H9 (cell line): ENCODE results near the gene LRFN2. TPM values are rescaled to one million over a fixed set of nuclear protein-coding genes. Genes with fewer than 3 reads are reported as not detected.
A peak's percentile ranks its signal among the peaks of the same experiment; 100 is the strongest.

Experiments used
- DNase-seq: peaks from one replicate; pipeline ENCODE4 v3.0.0-alpha.2; 2017
- H2AFZ ChIP-seq: one replicate; pipeline ENCODE4 v1.6.1; 2013; ENCODE audit warnings: mild to moderate bottlenecking, low read length, control low read depth, moderate library complexity
- H2AK5ac ChIP-seq: 2 replicates; pipeline ENCODE4 v1.6.1; 2013; ENCODE audit warnings: low read length, control low read depth, mixed read lengths; ENCODE audit not compliant: insufficient read length
- H2BK120ac ChIP-seq: one replicate; pipeline ENCODE4 v1.6.1; 2013; ENCODE audit warnings: low read depth, mild to moderate bottlenecking, low read length, control low read depth, inconsistent platforms; ENCODE audit not compliant: poor library complexity, severe bottlenecking
- H2BK12ac ChIP-seq: 2 replicates; pipeline ENCODE4 v1.6.1; 2013; ENCODE audit warnings: low read length, control low read depth, mixed read lengths, low read depth; ENCODE audit not compliant: insufficient read length
- H2BK15ac ChIP-seq: 2 replicates; pipeline ENCODE4 v1.6.1; 2013; ENCODE audit warnings: low read depth, low read length, control low read depth
- H2BK20ac ChIP-seq: one replicate; pipeline ENCODE4 v1.6.1; 2013; ENCODE audit warnings: low read depth, mild to moderate bottlenecking, low read length, control low read depth, inconsistent platforms; ENCODE audit not compliant: poor library complexity, severe bottlenecking
- H2BK5ac ChIP-seq: 2 replicates; pipeline ENCODE4 v1.6.1; 2013; ENCODE audit warnings: low read length, control low read depth, mixed read lengths; ENCODE audit not compliant: insufficient read length
- H3K14ac ChIP-seq: 2 replicates; pipeline ENCODE4 v1.6.1; 2013; ENCODE audit warnings: low read length, control low read depth; ENCODE audit not compliant: insufficient read depth
- H3K18ac ChIP-seq: 2 replicates; pipeline ENCODE4 v1.6.1; 2013; ENCODE audit warnings: low read depth, mild to moderate bottlenecking, mixed read lengths, low read length, control low read depth; ENCODE audit not compliant: insufficient read length
- H3K23ac ChIP-seq: 2 replicates; pipeline ENCODE4 v1.6.1; 2013; ENCODE audit warnings: low read length, control low read depth, mixed read lengths, low read depth; ENCODE audit not compliant: insufficient read length
- H3K23me2 ChIP-seq: 2 replicates; pipeline ENCODE4 v1.6.1; 2013; ENCODE audit warnings: low read depth, mild to moderate bottlenecking, mixed read lengths, low read length, control low read depth; ENCODE audit not compliant: insufficient read length, poor library complexity, severe bottlenecking
- H3K27ac ChIP-seq: 2 replicates; pipeline ENCODE4 v1.5.1; 2013; ENCODE audit warnings: low read length, control low read depth, mixed read lengths, low read depth; ENCODE audit not compliant: insufficient read length
- H3K27me3 ChIP-seq: 2 replicates; pipeline ENCODE4 v1.6.1; 2013; ENCODE audit warnings: low read length, control low read depth, inconsistent platforms; ENCODE audit not compliant: insufficient read depth
- H3K4ac ChIP-seq: 2 replicates; pipeline ENCODE4 v1.6.1; 2013; ENCODE audit warnings: low read depth, mild to moderate bottlenecking, control low read depth, inconsistent platforms, low read length, moderate library complexity
- H3K4me1 ChIP-seq: 2 replicates; pipeline ENCODE4 v1.6.1; 2013; ENCODE audit warnings: low read length, control low read depth, inconsistent platforms; ENCODE audit not compliant: insufficient read depth
- H3K4me2 ChIP-seq: 2 replicates; pipeline ENCODE4 v1.6.1; 2013; ENCODE audit warnings: low read length, control low read depth, mixed read lengths; ENCODE audit not compliant: insufficient read length, insufficient read depth
- H3K56ac ChIP-seq: 2 replicates; pipeline ENCODE4 v1.6.1; 2013; ENCODE audit warnings: low read depth, mild to moderate bottlenecking, mixed read lengths, low read length, control low read depth; ENCODE audit not compliant: insufficient read length
- H3K79me1 ChIP-seq: 2 replicates; pipeline ENCODE4 v1.6.1; 2013; ENCODE audit warnings: low read depth, mild to moderate bottlenecking, moderate library complexity, low read length, control low read depth, inconsistent platforms; ENCODE audit not compliant: insufficient read depth, poor library complexity, severe bottlenecking
- H3K79me2 ChIP-seq: 2 replicates; pipeline ENCODE4 v1.6.1; 2013; ENCODE audit warnings: low read length, control low read depth, inconsistent platforms; ENCODE audit not compliant: insufficient read depth
- H3K9ac ChIP-seq: 2 replicates; pipeline ENCODE4 v1.6.1; 2013; ENCODE audit warnings: low read length, control low read depth, mixed read lengths; ENCODE audit not compliant: insufficient read length; ENCODE audit errors: extremely low read depth
- H3K9me3 ChIP-seq: one replicate; pipeline ENCODE4 v1.6.1; 2013; ENCODE audit warnings: low read depth, low read length, inconsistent platforms; ENCODE audit not compliant: control insufficient read depth
- H3T11ph ChIP-seq: one replicate; pipeline ENCODE4 v1.6.1; 2013; ENCODE audit warnings: mild to moderate bottlenecking, low read length, control low read depth, inconsistent platforms
- H4K20me1 ChIP-seq: one replicate; pipeline ENCODE4 v1.6.1; 2013; ENCODE audit not compliant: control insufficient read depth, insufficient read length, insufficient read depth
- H4K5ac ChIP-seq: 2 replicates; pipeline ENCODE4 v1.6.1; 2013; ENCODE audit warnings: low read depth, mild to moderate bottlenecking, mixed read lengths, low read length, control low read depth; ENCODE audit not compliant: insufficient read length
- H4K8ac ChIP-seq: replicated peaks from 2 replicates; pipeline ENCODE4 v1.6.1; 2013; ENCODE audit warnings: low read length, control low read depth, mixed read lengths, low read depth; ENCODE audit not compliant: insufficient read length
- H4K91ac ChIP-seq: 2 replicates; pipeline ENCODE4 v1.6.1; 2013; ENCODE audit warnings: low read depth, mild to moderate bottlenecking, moderate library complexity, mixed read lengths, low read length, control low read depth; ENCODE audit not compliant: insufficient read length
- H3K27ac Mint-ChIP-seq, 3 experiments: 2 replicates in 2 of 3; 3 replicates in 1 of 3; pipeline ENCODE4 v1.8.0; 2020 to 2021; ENCODE audit warnings: mixed read lengths in 3 of 3, mild to moderate bottlenecking in 1 of 3, moderate library complexity in 1 of 3
- H3K27me3 Mint-ChIP-seq: 2 replicates; pipeline ENCODE4 v1.8.0; 2021; ENCODE audit warnings: low read depth, mild to moderate bottlenecking, moderate library complexity, mixed read lengths
- H3K36me3 Mint-ChIP-seq, 3 experiments: 2 replicates in 2 of 3; 3 replicates in 1 of 3; pipeline ENCODE4 v1.8.0; 2020 to 2021; ENCODE audit warnings: low read depth in 3 of 3, mixed read lengths in 3 of 3; ENCODE audit not compliant: insufficient read depth in 1 of 3
- H3K4me1 Mint-ChIP-seq, 2 experiments: 2 replicates each; pipeline ENCODE4 v1.8.0; 2020; ENCODE audit warnings: mixed read lengths in 2 of 2
- H3K4me3 Mint-ChIP-seq, 2 experiments: 2 replicates in 1 of 2; 3 replicates in 1 of 2; pipeline ENCODE4 v1.8.0; 2020 to 2021; ENCODE audit warnings: mild to moderate bottlenecking in 2 of 2, mixed read lengths in 2 of 2, moderate library complexity in 1 of 2
- H3K9me3 Mint-ChIP-seq, 2 experiments: 2 replicates in 1 of 2; 3 replicates in 1 of 2; pipeline ENCODE4 v1.8.0; 2020; ENCODE audit warnings: mild to moderate bottlenecking in 2 of 2, mixed read lengths in 2 of 2, moderate library complexity in 1 of 2
- WGBS: extraction: QIAGEN DNeasy Blood & Tissue Kit; methylation state at CpG from one replicate; pipeline ENCODE4 v1.1.7; 2013; ENCODE audit warnings: missing lambda C conversion rate, low lambda C conversion rate, mixed read lengths; ENCODE audit not compliant: insufficient read length; ENCODE audit errors: extremely low coverage; 5-methylcytosine and 5-hydroxymethylcytosine counted together
- total RNA-seq: library from RNA; stranded (reverse); gene quantifications from 2 replicates; pipeline ENCODE4 v1.2.1, GENCODE V29; 2021
- TF ChIP-seq, protein P1 (sequence below): fragments of 200-600 bp; sonication (generic); conservative IDR thresholded peaks from 3 replicates; pipeline ENCODE4 v1.8.0; 2021; ENCODE audit warnings: antibody characterized with exemption, mild to moderate bottlenecking

The LRFN2 gene
- total RNA-seq, 1 experiment from 2014 or later: 0.11 TPM

- Histone ChIP-seq H2BK20ac (no peak overlapping the region), H3K18ac (no peak overlapping the region), H3K79me1 (no peaks in the 10 kb centered on the region), H2AK5ac (no peak overlapping the region), H3T11ph (no peak overlapping the region), H3K27ac (no peak overlapping the region), H2BK5ac (no peak overlapping the region), H3K4me1 (peaks cover 12% of the 10 kb centered on the region; the same call in 1 of the 2 replicates), H3K79me2 (no peaks in the 10 kb centered on the region), H3K27me3 (no peaks in the 10 kb centered on the region), H3K9ac (no peak overlapping the region), H3K23ac (no peak overlapping the region), H4K5ac (no peak overlapping the region), H2BK12ac (no peak overlapping the region), H2AFZ (no peak overlapping the region), H3K23me2 (no peaks in the 10 kb centered on the region), H3K4me2 (no peak overlapping the region), H2BK15ac (no peak overlapping the region), H3K4ac (no peak overlapping the region), H3K56ac (no peak overlapping the region), H3K9me3 (no peaks in the 10 kb centered on the region), H3K14ac (0 out of 2 replicates have a peak overlapping the region, but pooled peaks have one; percentile 34), H4K91ac (no peak overlapping the region), H4K20me1 (no peaks in the 10 kb centered on the region), H2BK120ac (no peak overlapping the region), H4K8ac (no peak overlapping the region)
- no peak overlapping the region; a peak in 1 of 7 replicates for H3K27ac Mint-ChIP-seq
- TF ChIP-seq, protein P1, sequence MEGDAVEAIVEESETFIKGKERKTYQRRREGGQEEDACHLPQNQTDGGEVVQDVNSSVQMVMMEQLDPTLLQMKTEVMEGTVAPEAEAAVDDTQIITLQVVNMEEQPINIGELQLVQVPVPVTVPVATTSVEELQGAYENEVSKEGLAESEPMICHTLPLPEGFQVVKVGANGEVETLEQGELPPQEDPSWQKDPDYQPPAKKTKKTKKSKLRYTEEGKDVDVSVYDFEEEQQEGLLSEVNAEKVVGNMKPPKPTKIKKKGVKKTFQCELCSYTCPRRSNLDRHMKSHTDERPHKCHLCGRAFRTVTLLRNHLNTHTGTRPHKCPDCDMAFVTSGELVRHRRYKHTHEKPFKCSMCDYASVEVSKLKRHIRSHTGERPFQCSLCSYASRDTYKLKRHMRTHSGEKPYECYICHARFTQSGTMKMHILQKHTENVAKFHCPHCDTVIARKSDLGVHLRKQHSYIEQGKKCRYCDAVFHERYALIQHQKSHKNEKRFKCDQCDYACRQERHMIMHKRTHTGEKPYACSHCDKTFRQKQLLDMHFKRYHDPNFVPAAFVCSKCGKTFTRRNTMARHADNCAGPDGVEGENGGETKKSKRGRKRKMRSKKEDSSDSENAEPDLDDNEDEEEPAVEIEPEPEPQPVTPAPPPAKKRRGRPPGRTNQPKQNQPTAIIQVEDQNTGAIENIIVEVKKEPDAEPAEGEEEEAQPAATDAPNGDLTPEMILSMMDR: no peak
- DNase-seq: peak; percentile 19
- H3K4me1 Mint-ChIP-seq: peaks cover 57 to 64% of the 10 kb centered on the region in 2 experiments
- no peaks in the 10 kb centered on the region; a peak in 1 of 5 replicates for H3K9me3 Mint-ChIP-seq
- no peaks in the 10 kb centered on the region for H3K36me3 Mint-ChIP-seq
- H3K4me3 Mint-ChIP-seq: no peak overlapping the region
- peaks cover 4% of the 10 kb centered on the region for H3K27me3 Mint-ChIP-seq
- WGBS: no CpG with 5 or more reads among the region's 6 CpGs
Observed at GRCh38 chr6:40344566-40345167, 242.5 kb downstream of the LRFN2 start.
